GM19099 (cell line): ENCODE data around the gene IL1RAP.

Experiments
- POLR2A ChIP-seq: IDR thresholded peaks from 3 replicates; pipeline ENCODE4 v1.6.1; 2011; ENCODE audit warnings: low read depth; ENCODE audit not compliant: insufficient read length; ENCODE audit errors: extremely low read depth

IL1RAP gene

DNA sequence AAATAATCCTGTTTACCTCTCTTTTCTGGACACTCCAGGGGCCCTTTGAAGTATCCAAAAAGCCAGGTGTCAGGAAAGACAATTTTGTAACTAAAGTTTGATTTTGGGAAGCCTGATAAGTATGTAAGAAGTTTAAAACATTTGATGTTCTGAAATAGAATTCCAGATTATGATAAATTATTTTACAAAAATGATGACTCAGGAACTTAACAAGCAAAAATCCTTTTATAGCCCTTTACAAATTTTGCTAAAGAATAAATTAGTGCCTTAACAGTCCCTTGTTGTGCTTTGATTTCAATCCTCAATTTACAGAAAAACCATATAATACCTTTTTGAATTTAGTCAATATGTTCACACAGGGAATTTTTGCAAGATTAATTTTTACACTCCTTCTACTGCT is 38.1 kb downstream of the IL1RAP start:
- no peak for TF ChIP-seq POLR2A

DNA sequence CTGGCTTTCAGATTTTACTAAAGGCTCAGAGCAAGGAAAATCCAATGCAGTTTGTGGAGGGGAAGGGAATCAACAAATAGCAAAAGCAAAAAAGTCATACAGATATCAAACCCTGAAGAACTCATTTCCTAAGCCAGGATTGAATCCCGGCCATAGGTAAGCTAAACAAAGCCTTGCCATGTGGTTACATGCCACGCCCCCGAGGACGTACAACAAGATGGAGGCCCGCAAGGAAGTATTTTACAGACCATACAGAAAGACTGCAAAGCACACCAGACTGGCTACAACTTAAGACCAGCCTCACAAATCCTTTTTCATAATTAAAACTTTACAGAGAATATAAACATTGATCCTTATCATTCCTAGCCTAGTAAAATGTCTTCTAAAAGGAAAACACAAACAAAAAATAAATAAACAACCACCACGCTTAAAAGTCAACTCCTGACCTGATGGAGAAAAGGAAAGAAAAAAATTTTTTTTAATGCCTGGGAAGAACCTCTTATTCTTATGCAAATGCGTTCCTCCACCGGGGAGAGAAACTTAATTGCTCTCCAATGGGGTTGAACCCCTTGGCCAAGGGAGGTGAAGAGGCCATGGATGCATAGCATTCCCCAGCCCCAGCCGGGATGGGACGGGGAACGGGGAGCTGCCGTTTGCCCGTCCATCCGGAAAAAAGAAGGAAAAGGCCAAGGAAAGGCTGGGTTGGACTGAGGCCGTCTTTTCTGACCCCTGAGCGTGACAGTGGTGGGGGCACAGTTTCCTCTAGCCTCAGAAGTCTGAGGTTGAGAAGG is 39.3 kb downstream of the IL1RAP start:
- no peak for TF ChIP-seq POLR2A

GRCh38 chr3:190554197-190554596 is 40.3 kb downstream of the IL1RAP start:
- TF ChIP-seq POLR2A: no peak

DNA sequence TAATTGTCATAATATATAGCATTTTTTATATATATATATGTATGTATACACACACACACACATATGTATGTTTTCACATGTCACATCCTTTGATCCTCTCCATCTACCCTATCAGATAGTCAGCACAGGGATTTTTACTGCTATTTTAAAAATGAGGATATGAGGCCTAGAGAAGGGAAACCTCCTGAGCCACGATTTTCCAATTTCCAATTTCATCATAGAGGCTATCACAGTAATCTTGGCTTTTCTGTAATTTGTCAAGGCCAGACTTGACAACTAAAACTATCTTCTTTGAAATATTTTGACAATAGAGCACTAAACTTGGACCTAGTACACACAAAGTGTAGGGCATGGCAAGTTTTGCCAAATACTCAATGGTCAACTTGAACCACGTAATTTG is 42.5 kb downstream of the IL1RAP start:
- TF ChIP-seq POLR2A: no peak

DNA sequence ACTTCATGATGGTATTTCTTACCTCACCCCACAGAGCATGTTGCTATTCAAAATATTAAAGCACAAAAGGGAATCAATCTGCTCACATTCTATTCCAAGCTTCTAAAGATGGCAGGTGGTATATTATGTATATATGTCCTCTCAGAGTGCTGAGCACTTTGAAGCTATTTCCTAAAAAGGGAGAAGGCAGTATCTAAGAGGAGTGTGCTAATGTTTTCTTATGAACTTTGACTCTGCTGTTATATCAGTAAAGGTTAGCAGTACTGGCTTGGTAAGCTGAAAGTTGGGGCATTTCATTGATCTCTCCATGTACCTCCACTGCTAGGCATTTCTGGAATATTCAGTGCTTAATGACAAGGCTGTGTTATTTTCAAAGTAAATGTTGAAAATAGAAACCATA is 43.4 kb downstream of the IL1RAP start:
- no peak for TF ChIP-seq POLR2A

DNA sequence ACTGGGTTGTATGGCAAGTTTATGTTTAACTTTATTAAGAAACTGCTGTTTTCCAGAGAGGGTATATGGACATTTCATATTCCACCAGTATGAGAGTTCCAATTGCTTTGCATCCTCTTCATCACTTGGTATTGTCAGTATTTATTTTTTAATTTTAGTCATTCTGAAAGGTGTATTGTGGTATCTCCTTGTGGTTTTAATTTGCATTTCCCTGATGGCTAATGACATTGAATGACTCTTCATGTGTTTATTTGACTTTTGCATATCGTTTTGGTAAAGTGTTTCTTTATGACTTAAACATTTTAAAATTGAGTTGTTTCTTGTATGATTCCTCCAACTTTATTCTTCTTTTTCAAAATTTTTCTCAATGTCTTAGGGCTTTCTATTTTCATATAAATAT is 44.4 kb downstream of the IL1RAP start:
- TF ChIP-seq POLR2A: no peak

DNA sequence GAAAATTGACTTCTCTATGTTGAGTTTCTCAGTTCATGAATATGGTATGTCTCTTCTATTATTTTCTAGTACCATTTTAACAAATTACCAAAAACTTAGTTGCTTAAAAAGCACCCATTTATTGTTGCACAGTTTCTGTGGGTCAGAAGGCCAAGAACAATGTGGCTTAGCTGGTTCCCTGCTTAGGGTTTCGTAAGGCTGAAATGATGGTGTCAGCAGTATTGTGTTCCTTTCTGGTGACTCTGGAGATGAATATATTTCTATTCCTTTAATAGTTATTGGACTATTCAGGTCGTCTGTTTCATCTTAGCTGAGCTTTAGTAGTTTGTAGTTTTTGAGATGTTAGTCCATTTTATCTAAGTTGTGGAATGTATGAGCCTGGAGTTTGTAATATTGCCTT is 44.9 kb downstream of the IL1RAP start:
- TF ChIP-seq POLR2A: no peak

GRCh38 chr3:190560013-190560895 is 46.4 kb downstream of the IL1RAP start:
- no peak for TF ChIP-seq POLR2A

DNA sequence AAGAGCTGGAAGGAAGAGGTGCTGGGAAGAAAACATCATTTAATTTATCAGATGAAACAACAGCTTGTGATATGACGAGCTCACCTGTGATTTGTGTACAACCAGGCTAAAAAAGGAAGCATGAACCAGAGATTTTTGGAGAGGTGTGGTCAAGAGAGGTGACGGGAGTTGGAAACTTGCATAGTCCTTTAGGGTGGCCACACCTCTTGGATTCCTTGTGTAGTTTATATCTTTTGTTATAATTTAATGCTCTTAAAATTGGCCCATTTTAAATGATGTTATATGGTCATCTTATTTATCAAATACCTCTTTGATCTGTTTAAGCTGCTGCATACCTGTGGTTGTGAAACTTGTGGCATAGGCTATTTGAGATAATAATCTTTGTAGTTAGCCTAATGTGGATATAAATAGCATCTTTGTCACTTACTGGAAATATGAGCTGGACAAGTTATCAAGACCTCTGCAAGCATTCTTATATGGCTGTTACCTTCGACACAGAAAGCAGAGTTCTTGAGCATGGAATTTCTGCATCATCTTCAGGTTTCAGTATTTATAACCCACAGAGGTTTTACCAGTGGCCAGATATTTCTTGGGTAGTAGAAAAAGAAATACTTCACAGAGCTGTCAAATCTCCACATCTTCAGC is 49.1 kb downstream of the IL1RAP start:
- TF ChIP-seq POLR2A: no peak

DNA sequence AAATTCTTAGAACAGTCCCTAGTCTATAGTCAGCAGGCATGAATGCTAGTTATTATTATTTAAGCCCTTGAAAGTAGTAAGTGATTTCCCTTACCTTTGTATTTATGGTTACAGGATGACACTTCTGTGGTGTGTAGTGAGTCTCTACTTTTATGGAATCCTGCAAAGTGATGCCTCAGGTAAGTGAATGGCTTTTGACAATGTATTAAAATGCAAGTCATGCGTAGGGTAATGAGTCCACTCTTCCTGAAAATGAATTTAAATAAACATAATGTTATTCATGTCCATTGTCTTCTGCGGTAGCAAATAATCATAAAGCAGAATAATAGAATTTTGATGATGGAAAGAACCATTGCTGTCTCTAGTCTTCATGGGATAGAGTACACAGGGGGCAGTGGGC is 50.3 kb downstream of the IL1RAP start:
- no peak for TF ChIP-seq POLR2A

DNA sequence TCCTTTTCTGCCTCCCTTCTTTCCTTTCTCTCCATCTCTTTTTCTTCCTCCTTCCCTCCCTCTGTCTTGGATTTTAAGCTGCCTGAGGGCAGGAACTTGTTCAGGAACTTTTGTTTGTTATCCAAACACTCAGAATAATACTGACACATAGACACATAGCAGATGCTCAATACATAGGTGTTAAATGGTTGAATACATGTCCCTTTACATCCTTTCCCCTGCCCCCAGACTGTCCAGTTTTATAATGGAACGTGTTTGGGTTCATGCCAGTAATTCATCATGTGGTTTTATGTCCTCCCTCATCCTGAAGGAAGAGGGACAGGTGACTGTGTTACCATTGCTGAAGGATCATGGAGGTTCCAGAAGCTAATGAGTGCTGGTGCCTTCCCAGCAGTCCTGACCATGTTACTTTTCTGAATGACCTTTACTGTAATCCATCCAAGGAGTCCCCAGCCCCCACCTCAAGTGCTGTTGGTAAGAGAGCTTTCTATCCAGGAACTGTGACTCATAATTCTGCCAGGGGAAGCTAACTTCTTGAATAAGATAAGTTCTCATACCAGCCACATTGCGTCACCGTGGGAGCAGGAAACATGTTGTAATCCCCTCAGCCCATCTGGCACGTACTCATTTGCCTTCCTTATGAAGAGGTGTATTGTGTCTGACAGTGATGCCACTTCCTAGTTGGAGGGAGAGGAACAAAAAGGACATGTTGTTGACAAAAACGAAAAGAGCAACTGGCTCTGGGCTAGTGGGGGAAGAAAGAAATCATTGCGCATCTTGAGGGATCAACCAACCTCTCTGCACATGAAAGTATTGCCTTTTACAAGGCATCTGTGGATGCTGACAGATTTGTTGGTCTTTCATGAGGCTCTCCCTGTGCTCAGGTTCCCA is 52.4 kb downstream of the IL1RAP start:
- no peak for TF ChIP-seq POLR2A

GRCh38 chr3:190568036-190568435 is 54.2 kb downstream of the IL1RAP start:
- no peak for TF ChIP-seq POLR2A

GRCh38 chr3:190574473-190574872 is 60.6 kb downstream of the IL1RAP start:
- TF ChIP-seq POLR2A: no peak

DNA sequence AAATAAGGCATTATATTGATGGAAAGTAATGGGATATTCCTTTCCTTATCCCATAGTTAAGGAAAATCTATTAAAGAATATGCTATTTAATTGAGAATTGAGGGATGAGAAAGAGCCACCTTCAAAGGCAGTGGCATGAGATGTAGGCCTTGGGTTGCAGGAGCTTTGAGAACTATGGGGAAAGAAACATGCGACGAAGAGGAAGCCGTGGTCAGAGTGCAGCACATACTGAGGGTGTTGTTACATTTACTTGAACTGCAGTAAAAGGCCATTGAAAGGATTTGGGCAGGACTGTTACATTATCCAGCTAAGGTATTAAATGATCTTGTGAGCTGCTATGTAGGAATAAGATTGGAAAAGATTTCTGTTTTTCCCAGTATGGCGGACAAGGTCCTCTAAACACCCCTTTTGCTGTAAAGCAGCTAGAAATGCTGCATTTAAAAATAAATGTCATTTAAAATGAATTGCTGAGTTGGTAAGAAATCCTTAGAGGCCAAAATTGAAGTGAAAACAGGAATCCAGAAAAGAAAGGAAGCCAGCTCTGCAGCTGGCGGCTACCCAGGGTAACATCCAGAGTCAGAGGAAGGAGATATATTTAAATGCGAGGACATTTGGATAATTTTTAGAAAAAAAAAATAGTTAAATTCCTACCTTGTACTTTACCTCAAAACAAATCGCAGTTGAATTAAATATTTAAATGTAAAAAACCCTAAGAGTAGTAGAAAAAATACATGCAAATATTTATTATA is 61.7 kb downstream of the IL1RAP start:
- TF ChIP-seq POLR2A: no peak
